BJ (cell line): ENCODE results near the gene CA10. TPM values are rescaled to one million over a fixed set of nuclear protein-coding genes. Genes with fewer than 3 reads are reported as not detected.

Experiments used
- CTCF ChIA-PET: fragments of 350-600 bp; formaldehyde crosslinking; extraction: SDS; loops from one replicate; lab custom pipeline; 2021; ENCODE audit warnings: antibody characterized with exemption, inconsistent platforms; lab: Yijun Ruan, JAX
- POLR2A ChIA-PET: fragments of 300-600 bp; sonication (Branson Sonifier 250); formaldehyde crosslinking; extraction: SDS; loops from one replicate; lab custom pipeline; 2021; ENCODE audit warnings: antibody characterized with exemption; lab: Charles Lee
- DNase-seq: peaks from one replicate; pipeline ENCODE4 v3.0.0-alpha.2; 2011; ENCODE audit warnings: low read depth
- H3K27me3 ChIP-seq: 2 replicates; pipeline ENCODE4 v1.6.0; 2011; ENCODE audit warnings: low read length; ENCODE audit not compliant: control insufficient read depth, insufficient read depth
- H3K36me3 ChIP-seq: 2 replicates; pipeline ENCODE4 v1.5.1; 2011; ENCODE audit warnings: low read length; ENCODE audit not compliant: control insufficient read depth, insufficient read depth
- H3K4me3 ChIP-seq: 2 replicates; pipeline ENCODE4 v1.5.1; 2011; ENCODE audit warnings: low read depth, mild to moderate bottlenecking, control low read depth, low read length
- CTCF ChIP-seq: IDR thresholded peaks from 2 replicates; pipeline ENCODE4 v1.5.1; 2011; ENCODE audit warnings: low read depth, mild to moderate bottlenecking, control low read depth, inconsistent platforms, low read length, moderate library complexity; ENCODE audit not compliant: insufficient read depth
- polyA plus RNA-seq: library from polyadenylated mRNA; depleted of rRNA; stranded (reverse); fragments of >200 nt; gene quantifications from 2 replicates; pipeline ENCODE4 v1.2.3, GENCODE V29; 2011

CA10 gene
- polyA plus RNA-seq, 1 experiment = not detected

DNA sequence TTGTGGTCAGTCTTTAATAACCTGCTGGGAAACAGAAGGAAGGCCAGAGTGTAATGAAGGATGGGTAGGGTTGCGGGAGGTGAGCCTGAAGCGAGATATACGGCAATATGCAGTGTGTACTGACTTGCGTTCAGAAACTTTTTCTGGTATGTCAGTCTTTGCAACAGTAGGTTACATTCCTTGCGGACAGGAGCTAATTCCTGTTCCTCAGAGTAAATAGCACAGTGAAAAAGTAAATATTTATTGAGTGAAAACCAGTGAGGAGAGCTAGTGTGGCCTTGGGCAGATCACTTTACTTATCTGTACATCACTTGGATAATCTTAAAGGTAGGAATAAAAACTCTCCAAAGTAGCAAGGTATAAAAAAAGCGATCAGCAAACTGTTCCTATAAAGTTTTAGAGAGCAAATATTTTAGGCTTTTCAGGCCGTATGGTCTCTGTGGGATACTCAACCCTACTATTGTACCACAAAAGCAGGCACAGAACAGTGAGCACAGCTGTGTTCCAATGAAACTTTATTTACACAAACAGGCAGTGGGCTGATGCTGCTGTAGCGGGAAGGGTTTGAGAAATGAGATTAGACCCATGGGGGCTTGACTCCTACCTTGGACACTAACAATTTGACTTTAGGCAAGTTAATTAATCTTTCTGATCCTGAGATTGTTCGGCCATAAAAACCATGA lies 550.1 kb downstream of the CA10 start:
- CTCF ChIA-PET = no interaction called here
- Histone ChIP-seq H3K27me3 (no peaks in the 10 kb centered on the region), H3K36me3 (no peaks in the 10 kb centered on the region), H3K4me3 (no peak overlapping the region)
- no peak for DNase-seq
- POLR2A ChIA-PET = no interaction called here
- no peak for TF ChIP-seq CTCF

GRCh38 chr17:51607512-51607911 lies 551.0 kb downstream of the CA10 start:
- Histone ChIP-seq H3K4me3 (no peak overlapping the region), H3K36me3 (no peaks in the 10 kb centered on the region), H3K27me3 (no peaks in the 10 kb centered on the region)
- no peak for TF ChIP-seq CTCF
- POLR2A ChIA-PET = no interaction called here
- DNase-seq = no peak
- CTCF ChIA-PET = no interaction called here

- POLR2A ChIA-PET = no interaction called here
Observed at GRCh38 chr17:51604299-51605020, 554.1 kb downstream of the CA10 start.

GRCh38 chr17:51601622-51602261 lies 556.8 kb downstream of the CA10 start:
- no peak for DNase-seq
- POLR2A ChIA-PET = no interaction called here
- no peak for TF ChIP-seq CTCF
- no peaks in the 10 kb centered on the region for H3K36me3 ChIP-seq
- H3K4me3 ChIP-seq = no peak overlapping the region
- no peaks in the 10 kb centered on the region for H3K27me3 ChIP-seq
- CTCF ChIA-PET = no interaction called here

More at GRCh38 chr17:51604299-51605020, 554.1 kb downstream of the CA10 start:
- no peak overlapping the region for H3K4me3 ChIP-seq
- TF ChIP-seq CTCF = no peak
- no peak for DNase-seq
- H3K36me3 ChIP-seq = no peaks in the 10 kb centered on the region
- H3K27me3 ChIP-seq = no peaks in the 10 kb centered on the region
- CTCF ChIA-PET = no interaction called here

DNA sequence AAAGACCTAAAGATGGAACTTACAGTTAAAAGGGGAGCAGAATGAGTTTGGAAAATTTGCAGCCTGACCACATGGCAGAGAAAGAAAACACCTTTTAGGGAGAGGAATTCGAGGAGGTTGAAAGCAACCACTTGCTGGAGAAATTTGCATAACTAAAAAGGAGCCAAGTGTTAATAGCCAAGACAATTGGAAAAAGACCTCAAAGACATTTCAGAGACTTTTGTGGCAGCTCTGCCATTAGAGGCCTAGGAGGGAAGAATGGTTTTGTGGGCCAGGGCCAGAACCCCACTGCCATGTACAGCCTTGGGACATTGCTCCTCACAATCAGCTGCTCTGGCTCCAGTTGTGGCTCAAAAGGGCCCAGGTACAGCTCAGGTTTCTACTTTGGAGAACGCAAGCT lies 559.7 kb downstream of the CA10 start:
- POLR2A ChIA-PET = no interaction called here

More for the DNA sequence above, 559.7 kb downstream of the CA10 start:
- no peak for TF ChIP-seq CTCF
- Histone ChIP-seq H3K4me3 (no peak overlapping the region), H3K27me3 (no peaks in the 10 kb centered on the region), H3K36me3 (no peaks in the 10 kb centered on the region)
- CTCF ChIA-PET = no interaction called here
- no peak for DNase-seq
